WI38 (cell line): ENCODE measurements around the gene PELI3.

Experiments used
- H3K4me3 ChIP-seq: 2 replicates; pipeline ENCODE4 v1.5.1; 2011; ENCODE audit warnings: low read depth, mild to moderate bottlenecking, control low read depth, low read length
- TF ChIP-seq, protein P1 (sequence below): IDR thresholded peaks from 2 replicates; pipeline ENCODE4 v1.5.1; 2012; ENCODE audit warnings: low read depth, mild to moderate bottlenecking, control low read depth, low read length

Gene PELI3

GRCh38 chr11:66466225-66467033, at the start of gene PELI3:
Gene PELI3, plus strand, starts transcription at chr11:66466905. Its CDS starts 1,224 bp downstream, at chr11:66468129.
- TF ChIP-seq, protein P1, sequence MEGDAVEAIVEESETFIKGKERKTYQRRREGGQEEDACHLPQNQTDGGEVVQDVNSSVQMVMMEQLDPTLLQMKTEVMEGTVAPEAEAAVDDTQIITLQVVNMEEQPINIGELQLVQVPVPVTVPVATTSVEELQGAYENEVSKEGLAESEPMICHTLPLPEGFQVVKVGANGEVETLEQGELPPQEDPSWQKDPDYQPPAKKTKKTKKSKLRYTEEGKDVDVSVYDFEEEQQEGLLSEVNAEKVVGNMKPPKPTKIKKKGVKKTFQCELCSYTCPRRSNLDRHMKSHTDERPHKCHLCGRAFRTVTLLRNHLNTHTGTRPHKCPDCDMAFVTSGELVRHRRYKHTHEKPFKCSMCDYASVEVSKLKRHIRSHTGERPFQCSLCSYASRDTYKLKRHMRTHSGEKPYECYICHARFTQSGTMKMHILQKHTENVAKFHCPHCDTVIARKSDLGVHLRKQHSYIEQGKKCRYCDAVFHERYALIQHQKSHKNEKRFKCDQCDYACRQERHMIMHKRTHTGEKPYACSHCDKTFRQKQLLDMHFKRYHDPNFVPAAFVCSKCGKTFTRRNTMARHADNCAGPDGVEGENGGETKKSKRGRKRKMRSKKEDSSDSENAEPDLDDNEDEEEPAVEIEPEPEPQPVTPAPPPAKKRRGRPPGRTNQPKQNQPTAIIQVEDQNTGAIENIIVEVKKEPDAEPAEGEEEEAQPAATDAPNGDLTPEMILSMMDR, result no peak
- H3K4me3 ChIP-seq, result peak within 1 kb of the TSS; percentile 62

DNA sequence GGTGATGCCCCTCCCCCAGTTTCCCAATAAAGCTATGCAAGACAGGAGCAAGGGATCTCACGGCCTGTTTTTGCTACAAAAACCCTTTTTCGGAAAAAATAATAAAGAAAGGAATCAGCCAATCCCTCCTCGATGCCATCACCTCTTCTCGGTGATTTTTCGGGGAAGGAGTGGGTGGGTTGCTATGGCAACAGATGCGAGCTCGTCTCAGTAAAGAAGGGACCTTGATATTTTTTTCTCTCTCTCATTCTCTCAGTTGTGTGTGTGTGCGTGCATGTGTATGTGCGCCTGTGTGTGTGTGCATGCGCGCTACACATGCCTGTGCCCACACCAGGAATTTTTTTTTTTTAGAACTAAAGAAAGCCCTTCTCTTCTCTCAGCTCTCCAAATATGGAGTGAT, 49.7 kb upstream of the PELI3 start:
- TF ChIP-seq, protein P1, result no peak

GRCh38 chr11:66418168-66418985, 48.3 kb upstream of the PELI3 start:
- H3K4me3 ChIP-seq, result no peak overlapping the region
- TF ChIP-seq, protein P1, result peak; percentile 56

More for the DNA sequence above, 49.7 kb upstream of the PELI3 start:
- H3K4me3 ChIP-seq, result no peak overlapping the region

DNA sequence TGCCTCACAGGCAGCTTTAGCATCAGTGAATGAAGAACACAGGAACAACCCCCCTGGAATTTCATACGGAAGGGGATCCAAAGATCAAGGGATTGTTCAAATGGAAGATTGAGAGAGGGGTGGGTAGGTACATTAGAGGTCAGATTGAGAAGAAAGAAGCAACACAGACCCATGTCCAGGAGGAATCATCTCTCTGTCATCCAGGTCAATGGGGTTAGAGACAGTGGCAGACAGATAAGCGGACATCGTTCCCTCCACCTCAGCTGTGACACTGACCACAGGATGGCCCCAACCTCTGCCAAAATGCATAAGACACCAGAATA, 47.8 kb upstream of the PELI3 start:
- no peak overlapping the region for H3K4me3 ChIP-seq

GRCh38 chr11:66419825-66420224, 46.9 kb upstream of the PELI3 start:
- TF ChIP-seq, protein P1, result no peak
- H3K4me3 ChIP-seq, result no peak overlapping the region

More for the DNA sequence above, 47.8 kb upstream of the PELI3 start:
- TF ChIP-seq, protein P1, result no peak

GRCh38 chr11:66420671-66421476, 45.8 kb upstream of the PELI3 start, which contains the start of gene NPAS4:
Gene NPAS4, plus strand, starts transcription at chr11:66421035. Its CDS starts 145 bp downstream, at chr11:66421180.
- no peak within 1 kb of the TSS for H3K4me3 ChIP-seq
- TF ChIP-seq, protein P1, result no peak
